GM18858 (cell line): ENCODE results near the gene STAB1.

Source experiments
- ATAC-seq: cut with Tn5 transposase; IDR thresholded peaks from one replicate; pipeline ENCODE4 v1.9.1; 2021; ENCODE audit not compliant: unreplicated experiment

STAB1 gene

GRCh38 chr3:52458031-52458760 lies 36.9 kb upstream of the STAB1 start:
- no peak for ATAC-seq

- no peak for ATAC-seq
Measured at GRCh38 chr3:52458770-52459545, 36.2 kb upstream of the STAB1 start.

GRCh38 chr3:52461874-52462273 lies 33.3 kb upstream of the STAB1 start:
- ATAC-seq, result no peak

- ATAC-seq, result no peak
Measured at GRCh38 chr3:52463416-52463815, 31.7 kb upstream of the STAB1 start.

- ATAC-seq, result no peak
Measured at GRCh38 chr3:52468336-52468735, 26.8 kb upstream of the STAB1 start.

GRCh38 chr3:52469001-52469400 lies 26.1 kb upstream of the STAB1 start:
- no peak for ATAC-seq

- no peak for ATAC-seq
Measured at GRCh38 chr3:52470920-52471319, 24.2 kb upstream of the STAB1 start.

- ATAC-seq, result no peak
Measured at GRCh38 chr3:52471371-52472238, 23.5 kb upstream of the STAB1 start.

- no peak for ATAC-seq
Measured at GRCh38 chr3:52472239-52473000, 22.7 kb upstream of the STAB1 start.

GRCh38 chr3:52473026-52473425 lies 22.1 kb upstream of the STAB1 start:
- ATAC-seq, result no peak

GRCh38 chr3:52477076-52477795 lies 17.9 kb upstream of the STAB1 start:
- no peak for ATAC-seq

GRCh38 chr3:52477796-52478095 lies 17.4 kb upstream of the STAB1 start:
- ATAC-seq, result no peak

- ATAC-seq, result no peak
Measured at GRCh38 chr3:52479037-52479876, 15.9 kb upstream of the STAB1 start.

- ATAC-seq, result no peak
Measured at GRCh38 chr3:52479877-52480575, 15.1 kb upstream of the STAB1 start.

- ATAC-seq, result no peak
Measured at GRCh38 chr3:52480768-52481715, 14.1 kb upstream of the STAB1 start.

- no peak for ATAC-seq
Measured at GRCh38 chr3:52481819-52482521, 13.2 kb upstream of the STAB1 start.

- no peak for ATAC-seq
Measured at GRCh38 chr3:52483081-52483480, 12.1 kb upstream of the STAB1 start.
